ENCODE data around the gene MT1M. TPM values are rescaled to one million over a fixed set of nuclear protein-coding genes. Genes with fewer than 3 reads are reported as not detected.

MT1M gene
- total RNA-seq, 1 donor from 2014 or later, result 1.2 TPM

DNA sequence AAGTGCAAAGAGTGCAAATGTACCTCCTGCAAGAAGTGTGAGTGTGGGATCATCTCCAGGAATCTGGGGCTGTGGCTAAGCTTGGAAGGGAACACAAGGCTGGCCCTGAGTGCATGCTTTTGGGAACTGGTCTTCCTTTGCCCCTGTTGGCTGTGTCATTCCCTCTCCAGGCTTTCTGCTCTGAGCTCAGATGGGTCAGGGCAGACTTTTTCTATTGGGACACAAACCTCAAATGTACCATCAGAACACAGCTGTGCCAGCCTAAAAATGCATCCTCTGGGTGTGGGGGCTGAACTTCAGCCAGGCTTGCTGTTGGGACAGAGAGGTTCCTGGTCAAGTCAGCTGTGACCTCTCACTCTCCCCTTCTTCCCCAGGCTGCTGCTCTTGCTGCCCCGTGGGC is 20.1 kb downstream of the MT1M start:
- no peak for DNase-seq (ENCODE audit: extremely low spot score, unreplicated experiment)
- peaks cover 17% of the 10 kb centered on the region for H3K4me1 Mint-ChIP-seq (ENCODE audit: unreplicated experiment)
- H3K36me3 Mint-ChIP-seq (ENCODE audit: unreplicated experiment), result no peaks in the 10 kb centered on the region
- TF ChIP-seq, protein P1, sequence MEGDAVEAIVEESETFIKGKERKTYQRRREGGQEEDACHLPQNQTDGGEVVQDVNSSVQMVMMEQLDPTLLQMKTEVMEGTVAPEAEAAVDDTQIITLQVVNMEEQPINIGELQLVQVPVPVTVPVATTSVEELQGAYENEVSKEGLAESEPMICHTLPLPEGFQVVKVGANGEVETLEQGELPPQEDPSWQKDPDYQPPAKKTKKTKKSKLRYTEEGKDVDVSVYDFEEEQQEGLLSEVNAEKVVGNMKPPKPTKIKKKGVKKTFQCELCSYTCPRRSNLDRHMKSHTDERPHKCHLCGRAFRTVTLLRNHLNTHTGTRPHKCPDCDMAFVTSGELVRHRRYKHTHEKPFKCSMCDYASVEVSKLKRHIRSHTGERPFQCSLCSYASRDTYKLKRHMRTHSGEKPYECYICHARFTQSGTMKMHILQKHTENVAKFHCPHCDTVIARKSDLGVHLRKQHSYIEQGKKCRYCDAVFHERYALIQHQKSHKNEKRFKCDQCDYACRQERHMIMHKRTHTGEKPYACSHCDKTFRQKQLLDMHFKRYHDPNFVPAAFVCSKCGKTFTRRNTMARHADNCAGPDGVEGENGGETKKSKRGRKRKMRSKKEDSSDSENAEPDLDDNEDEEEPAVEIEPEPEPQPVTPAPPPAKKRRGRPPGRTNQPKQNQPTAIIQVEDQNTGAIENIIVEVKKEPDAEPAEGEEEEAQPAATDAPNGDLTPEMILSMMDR (IDR thresholded peaks at IDR 0.05), result no peak
- no peak overlapping the region for H3K4me3 Mint-ChIP-seq (ENCODE audit: unreplicated experiment)
- H3K9me3 Mint-ChIP-seq (ENCODE audit: unreplicated experiment), result no peaks in the 10 kb centered on the region
- H3K27me3 Mint-ChIP-seq (ENCODE audit: unreplicated experiment), result peaks cover 8% of the 10 kb centered on the region
- H3K27ac Mint-ChIP-seq (ENCODE audit: unreplicated experiment), result no peak overlapping the region

DNA sequence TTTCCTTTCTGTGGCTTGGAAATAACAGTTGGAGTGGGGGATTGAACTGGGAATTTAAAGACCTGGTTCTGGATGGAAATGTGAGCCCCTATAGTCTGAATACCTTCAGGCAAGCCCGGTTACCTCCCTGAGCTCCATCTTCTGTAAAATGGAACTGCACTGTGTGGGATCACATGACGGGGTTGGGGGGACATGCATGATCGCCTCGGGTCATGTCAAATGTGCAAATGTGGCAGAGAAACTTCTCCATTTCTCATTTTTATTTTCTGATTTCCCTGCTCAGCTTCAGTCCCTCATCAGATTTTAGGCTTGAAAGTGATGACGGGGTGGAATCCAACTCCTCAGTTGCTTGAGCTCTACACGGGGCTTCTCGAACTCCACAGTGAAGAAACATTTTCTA is 20.8 kb downstream of the MT1M start:
- Mint-ChIP-seq H3K27ac (ENCODE audit: unreplicated experiment) (no peak overlapping the region), H3K27me3 (ENCODE audit: unreplicated experiment) (peaks cover 8% of the 10 kb centered on the region)

DNA sequence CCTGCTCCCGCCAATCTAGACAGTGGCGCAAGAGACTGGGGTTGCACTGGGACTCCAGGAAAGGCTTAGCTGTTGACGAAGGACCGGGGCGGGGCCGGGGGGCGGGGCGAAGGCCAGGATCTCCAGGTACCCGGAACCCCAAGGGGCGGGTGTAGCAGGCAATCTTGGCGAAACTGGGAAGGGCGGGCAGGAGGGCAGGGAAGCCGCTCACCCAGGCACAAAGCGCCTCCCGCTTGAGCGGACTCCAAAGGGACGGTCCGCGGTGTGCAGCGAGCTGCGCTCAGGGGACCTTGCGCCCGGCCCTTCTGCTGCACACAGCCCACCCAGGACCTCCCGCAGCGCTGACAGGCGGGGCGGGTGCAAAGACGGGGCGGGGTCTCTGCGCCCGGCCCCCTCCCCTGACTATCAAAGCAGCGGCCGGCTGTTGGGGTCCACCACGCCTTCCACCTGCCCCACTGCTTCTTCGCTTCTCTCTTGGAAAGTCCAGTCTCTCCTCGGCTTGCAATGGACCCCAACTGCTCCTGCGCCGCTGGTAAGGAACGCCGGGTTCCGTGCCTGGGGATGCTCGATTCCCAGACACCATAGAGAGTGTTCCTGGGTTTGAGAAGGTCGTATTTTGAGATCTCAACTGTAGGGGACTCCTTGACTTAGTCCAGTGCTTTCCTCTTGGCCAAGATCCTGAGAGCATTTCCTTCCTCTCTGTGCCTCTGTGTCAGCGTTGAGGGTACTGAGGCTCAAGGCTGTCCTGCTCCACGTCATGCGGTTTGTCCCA is 25.3 kb downstream of the MT1M start, which contains the start of gene MT1F:
TSS of gene MT1F (plus strand) at position 405 of the 772 bp plus-strand sequence. CDS start at position 505, 100 bp downstream.
- Mint-ChIP-seq H3K4me1 (ENCODE audit: unreplicated experiment) (peaks cover 31% of the 10 kb centered on the region), H3K27me3 (ENCODE audit: unreplicated experiment) (peaks cover 21% of the 10 kb centered on the region), H3K27ac (ENCODE audit: unreplicated experiment) (no peak within 1 kb of the TSS), H3K9me3 (ENCODE audit: unreplicated experiment) (no peaks in the 10 kb centered on the region), H3K36me3 (ENCODE audit: unreplicated experiment) (peaks cover 1% of the 10 kb centered on the region), H3K4me3 (ENCODE audit: unreplicated experiment) (peak within 1 kb of the TSS; percentile 91)
- no peak for DNase-seq (ENCODE audit: extremely low spot score, unreplicated experiment)
- TF ChIP-seq, protein P1 (IDR thresholded peaks at IDR 0.05), result no peak

More for the DNA sequence above, 20.8 kb downstream of the MT1M start:
- Mint-ChIP-seq H3K36me3 (ENCODE audit: unreplicated experiment) (no peaks in the 10 kb centered on the region), H3K4me1 (ENCODE audit: unreplicated experiment) (peaks cover 21% of the 10 kb centered on the region), H3K4me3 (ENCODE audit: unreplicated experiment) (no peak overlapping the region), H3K9me3 (ENCODE audit: unreplicated experiment) (no peaks in the 10 kb centered on the region)
- TF ChIP-seq, protein P1 (IDR thresholded peaks at IDR 0.05), result no peak
- DNase-seq (ENCODE audit: extremely low spot score, unreplicated experiment), result no peak

DNA sequence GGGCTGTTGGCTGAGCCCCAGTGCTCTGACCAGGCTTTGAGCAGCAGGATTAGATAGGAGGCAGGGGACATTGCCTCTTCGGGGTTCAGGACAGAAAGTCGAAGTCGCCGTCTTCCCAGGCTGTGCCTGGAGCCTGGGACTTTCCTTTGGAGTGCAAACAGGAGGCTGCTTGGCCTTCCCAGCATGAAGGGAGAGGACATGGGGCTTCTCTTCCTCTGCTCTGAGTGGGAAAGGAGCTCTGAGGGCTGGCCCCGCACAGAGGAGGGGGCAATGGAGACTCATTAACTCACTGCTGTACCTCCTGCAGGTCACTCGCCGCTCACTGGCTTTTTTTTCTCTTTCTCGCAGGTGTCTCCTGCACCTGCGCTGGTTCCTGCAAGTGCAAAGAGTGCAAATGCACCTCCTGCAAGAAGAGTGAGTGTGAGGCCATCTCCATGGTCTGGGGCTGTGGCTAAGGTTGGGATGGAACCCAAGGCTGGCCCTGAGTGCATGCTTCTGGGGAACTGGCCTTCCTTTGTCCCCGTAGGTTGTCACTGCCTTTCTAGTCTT is 25.9 kb downstream of the MT1M start:
- Mint-ChIP-seq H3K4me1 (ENCODE audit: unreplicated experiment) (peaks cover 31% of the 10 kb centered on the region), H3K27ac (ENCODE audit: unreplicated experiment) (no peak overlapping the region), H3K36me3 (ENCODE audit: unreplicated experiment) (peaks cover 1% of the 10 kb centered on the region), H3K4me3 (ENCODE audit: unreplicated experiment) (peak overlapping the region; percentile 91), H3K9me3 (ENCODE audit: unreplicated experiment) (no peaks in the 10 kb centered on the region), H3K27me3 (ENCODE audit: unreplicated experiment) (peaks cover 23% of the 10 kb centered on the region)
- no peak for DNase-seq (ENCODE audit: extremely low spot score, unreplicated experiment)
- TF ChIP-seq, protein P1 (IDR thresholded peaks at IDR 0.05), result no peak

All from osteocyte (in vitro differentiated cells).